NCI-H2196 (cell line): Measurements from ENCODE around the gene STX16.
"Not testable (repeated sequence)": the region's sequence is repeated elsewhere in the genome, so short reads cannot be mapped to it uniquely, and the experiment has no call there.

ENCODE experiments used
- DNase-seq: peaks from one replicate; lab custom pipeline; 2025; ENCODE audit not compliant: unreplicated experiment; lab: John Stamatoyannopoulos, UW

STX16 gene

DNA sequence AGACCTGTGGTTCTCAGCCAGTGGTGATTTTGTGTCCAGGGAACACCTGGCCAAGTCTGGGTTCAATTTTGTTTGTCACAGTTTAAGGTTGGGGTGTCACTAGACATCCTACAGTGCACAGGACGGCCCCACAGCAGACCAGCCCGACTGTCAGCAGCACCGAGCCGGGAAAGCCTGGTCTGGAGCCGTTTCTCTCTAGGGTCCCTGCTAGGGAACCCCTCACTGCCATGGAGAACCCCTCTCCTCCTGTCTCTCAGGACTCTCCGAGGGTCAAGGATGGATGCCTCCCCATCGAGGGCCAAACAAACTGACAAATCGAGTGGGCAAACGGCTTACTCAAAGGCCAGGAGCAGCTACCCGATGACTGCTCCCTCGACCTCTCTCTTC is 15.8 kb upstream of the STX16 start:
- DNase-seq = no peak

DNA sequence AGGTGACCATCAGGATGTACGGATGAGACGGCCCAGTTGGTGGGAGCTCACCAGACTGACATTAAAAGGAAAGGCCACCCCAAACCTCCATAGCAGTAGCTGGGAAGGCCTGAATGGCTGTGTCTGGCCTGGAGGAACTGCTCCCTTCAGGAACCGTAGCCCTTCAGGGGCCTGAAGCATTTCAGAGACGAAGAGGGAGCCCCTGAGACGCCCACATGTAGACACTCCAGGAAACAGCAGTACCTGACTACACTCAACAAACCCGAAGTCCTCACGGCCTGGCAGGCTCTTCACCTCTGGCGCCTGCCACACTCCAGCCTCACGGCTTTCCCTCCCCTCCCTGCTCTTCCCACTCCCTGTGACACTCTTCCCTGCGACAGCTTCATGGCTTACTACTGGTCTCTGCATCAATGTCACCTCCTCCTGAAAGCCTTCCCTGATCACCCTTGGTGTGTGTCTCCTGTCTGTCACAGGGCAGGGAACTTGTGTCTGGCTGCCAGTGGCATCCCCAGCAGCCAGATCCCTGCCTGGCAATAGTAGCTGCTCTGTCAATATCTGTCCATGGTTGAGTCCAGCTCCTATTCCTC is 14.6 kb upstream of the STX16 start:
- DNase-seq = no peak

DNA sequence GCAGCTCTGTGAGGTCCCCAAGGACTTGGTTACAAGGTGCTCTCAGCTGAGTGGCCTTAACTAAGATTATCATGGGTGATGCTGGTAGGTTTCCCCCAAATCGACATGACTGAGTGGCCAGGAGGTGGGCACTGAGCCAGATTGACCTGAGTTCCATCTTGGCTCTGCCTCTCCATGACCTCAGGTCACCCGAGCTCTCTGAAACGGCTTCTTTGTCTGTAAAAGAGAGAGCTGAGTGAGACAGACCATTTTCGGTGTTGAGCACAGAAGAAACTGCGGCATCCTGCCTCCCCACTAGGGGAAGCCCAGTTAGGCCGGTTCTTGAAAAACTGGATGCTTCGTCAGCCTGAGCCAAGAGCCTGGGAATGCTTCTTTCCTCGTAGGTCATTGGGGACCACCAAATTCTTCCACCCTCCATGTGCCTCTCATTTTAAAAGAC is 14.1 kb upstream of the STX16 start:
- DNase-seq = no peak

- DNase-seq = no peak
Measured at GRCh38 chr20:58637466-58638213, 13.4 kb upstream of the STX16 start.

DNA sequence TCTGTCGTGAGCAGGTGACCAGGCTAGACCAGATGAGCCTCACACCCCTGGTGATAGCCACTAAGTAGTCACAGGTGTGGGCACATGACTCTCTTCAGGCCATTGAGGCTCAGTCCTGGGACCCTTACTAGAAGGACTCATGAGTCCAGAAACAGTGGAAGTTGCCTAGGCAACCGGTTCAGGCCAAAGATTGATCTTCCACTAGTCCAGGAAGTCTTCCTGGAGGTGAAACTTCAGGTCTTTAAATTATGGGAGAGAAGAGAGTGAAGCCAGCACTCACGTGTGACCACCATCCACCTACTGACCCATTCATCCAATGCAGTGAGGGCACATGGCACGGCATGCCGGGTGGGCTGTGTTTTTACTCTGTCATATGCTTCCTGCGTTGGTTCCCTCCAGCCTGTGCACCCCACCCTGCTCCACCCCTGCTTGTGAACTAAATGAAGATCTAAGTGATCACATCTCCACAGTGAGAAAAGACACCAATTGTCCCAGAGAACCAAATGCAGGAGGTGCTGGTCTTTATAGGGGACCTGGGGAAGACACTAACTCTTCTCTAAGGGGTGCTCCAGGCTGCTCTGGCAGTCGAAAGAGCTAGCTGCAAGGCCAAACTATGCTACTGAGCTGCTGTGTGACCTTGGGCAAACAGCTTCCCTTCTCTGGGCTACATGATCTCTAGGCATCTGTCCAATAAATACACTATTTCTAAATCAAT is 12.5 kb upstream of the STX16 start:
- DNase-seq = no peak

DNA sequence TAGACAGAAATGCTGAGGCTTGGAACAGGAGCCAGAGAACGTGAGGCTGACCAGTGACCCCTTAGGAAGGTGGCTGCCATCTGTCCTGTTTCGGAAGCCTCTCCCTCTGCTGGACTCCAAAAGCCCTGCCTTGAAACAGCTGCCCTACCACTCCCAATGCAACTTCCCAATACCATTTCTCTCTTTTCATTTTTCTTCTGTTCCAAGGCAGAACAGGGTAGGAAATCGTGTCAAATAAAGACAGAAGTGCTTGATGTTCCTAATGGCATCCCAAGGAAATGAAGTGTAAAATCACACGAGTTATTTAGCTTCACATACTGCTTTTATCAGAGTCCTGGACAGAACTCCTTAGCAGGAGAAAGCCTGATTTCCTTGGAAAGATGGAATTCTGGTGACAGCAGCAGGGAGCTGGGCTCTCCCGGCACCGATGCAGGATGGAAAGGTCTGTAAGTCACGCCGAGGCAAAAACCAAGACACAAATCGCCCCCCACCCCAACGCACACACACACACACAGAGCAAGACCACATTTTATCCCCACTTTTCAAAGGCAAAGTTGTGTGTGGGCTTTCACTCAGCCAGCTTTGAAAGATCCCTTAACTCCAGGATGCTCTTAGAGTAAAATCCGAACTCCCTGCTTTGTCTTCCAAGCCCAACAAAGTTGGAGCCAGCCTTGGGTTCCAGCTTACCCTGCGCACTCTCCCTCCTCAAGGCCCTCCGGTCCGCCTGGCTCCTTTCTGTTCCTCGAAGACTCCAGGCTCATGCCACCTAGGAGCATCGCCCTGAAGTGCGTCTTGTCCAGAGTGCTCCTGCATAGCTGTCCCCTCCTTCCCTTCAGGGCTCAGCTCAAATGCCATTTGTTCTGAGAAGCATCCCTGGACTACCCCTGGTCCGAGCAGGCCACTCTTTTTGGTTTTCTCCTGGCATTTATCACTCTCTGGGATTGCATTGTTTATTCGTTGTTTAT is 11.6 kb upstream of the STX16 start:
- no peak for DNase-seq

- no peak for DNase-seq
Measured at GRCh38 chr20:58640446-58640845, 10.6 kb upstream of the STX16 start.

DNA sequence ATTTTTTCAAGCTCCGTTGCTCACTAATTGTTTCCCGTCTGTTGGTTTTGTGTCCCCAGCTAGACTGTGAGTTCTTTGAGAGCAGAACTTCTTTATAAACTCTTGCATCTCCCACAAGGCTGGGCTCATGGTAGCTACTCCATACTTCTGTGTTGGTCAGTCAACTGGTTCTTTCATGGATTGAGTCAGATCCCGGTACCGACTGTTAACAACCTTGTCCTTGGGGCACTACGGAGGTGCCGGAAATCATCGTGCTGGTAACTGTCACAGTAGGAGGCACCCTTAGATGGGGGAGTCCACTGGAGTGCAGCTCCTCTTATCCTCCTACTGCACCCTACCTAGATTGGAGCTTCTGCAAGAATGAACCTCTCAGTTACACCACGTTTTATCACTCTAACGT is 8.6 kb upstream of the STX16 start:
- no peak for DNase-seq

- DNase-seq = not testable (repeated sequence)
Measured at GRCh38 chr20:58642896-58643295, 8.2 kb upstream of the STX16 start.

DNA sequence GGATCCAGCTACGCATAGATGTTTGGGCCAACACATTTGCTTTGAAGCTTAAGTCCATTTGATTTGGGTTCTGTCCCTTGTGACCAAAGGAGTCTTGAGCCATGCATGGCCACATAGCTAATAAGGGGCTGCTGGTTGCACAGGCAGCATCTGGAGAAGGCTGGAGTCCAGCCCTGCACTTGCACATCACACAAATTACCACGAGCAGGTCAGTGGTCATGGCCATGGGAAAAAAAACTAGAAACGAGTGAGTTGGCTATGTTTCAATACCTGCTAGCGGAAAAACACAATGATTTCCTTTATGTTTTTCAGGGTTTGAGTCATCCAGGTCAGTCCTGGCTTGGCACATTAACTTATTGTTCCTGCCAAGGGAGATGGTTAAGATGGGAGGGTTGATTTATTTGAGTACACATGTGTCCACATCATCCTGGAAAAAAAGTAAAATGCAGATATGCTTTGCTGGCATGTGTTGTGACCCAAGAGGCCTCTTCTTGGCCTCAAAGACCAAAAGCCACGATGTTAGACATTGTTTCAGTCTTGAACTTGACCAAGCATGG is 5.6 kb upstream of the STX16 start:
- DNase-seq = peak; percentile 50

DNA sequence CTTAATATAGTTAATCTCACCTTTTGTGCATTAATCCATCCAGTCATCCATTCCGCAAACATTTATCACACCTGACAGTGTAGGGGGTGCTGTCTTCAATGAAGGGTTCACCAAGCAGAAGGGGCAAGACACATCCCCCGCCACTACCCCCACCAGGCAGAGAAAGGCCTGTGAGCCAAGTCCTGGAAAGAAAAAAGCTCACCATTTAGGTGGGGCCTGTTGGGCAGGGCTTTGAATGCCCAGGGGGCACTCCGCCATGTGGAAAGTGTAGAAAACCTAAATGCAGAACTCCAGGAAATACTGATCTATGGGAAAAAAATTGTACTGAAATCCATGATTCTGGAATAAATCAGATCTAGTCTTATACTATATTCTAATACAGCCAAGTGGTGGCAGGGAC is 4.8 kb upstream of the STX16 start:
- DNase-seq = no peak

DNA sequence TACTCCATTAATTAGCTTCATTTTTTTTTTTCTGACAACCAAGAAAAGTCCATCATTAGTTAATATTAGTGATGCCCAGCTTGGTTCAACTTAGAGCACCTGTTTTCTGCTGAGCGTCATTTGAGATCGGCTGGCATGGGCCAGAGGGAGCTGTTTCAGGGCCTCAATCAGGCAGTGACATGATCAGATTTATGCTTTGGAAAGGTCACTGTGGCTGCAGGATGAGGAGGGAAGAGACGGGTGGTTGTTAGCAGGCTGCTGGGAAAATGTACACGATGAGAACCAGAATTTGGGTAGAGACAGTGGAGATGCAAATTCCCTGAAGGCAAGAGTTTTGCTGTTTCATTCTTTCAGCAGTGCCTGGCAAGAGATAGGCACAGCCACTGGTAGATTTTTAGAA is 4.4 kb upstream of the STX16 start:
- no peak for DNase-seq

GRCh38 chr20:58647162-58647795 is 3.8 kb upstream of the STX16 start:
- no peak for DNase-seq

- DNase-seq = no peak
Measured at GRCh38 chr20:58647796-58648501, 3.1 kb upstream of the STX16 start.

- DNase-seq = not testable (repeated sequence)
Measured at GRCh38 chr20:58648502-58648825, 2.6 kb upstream of the STX16 start.

DNA sequence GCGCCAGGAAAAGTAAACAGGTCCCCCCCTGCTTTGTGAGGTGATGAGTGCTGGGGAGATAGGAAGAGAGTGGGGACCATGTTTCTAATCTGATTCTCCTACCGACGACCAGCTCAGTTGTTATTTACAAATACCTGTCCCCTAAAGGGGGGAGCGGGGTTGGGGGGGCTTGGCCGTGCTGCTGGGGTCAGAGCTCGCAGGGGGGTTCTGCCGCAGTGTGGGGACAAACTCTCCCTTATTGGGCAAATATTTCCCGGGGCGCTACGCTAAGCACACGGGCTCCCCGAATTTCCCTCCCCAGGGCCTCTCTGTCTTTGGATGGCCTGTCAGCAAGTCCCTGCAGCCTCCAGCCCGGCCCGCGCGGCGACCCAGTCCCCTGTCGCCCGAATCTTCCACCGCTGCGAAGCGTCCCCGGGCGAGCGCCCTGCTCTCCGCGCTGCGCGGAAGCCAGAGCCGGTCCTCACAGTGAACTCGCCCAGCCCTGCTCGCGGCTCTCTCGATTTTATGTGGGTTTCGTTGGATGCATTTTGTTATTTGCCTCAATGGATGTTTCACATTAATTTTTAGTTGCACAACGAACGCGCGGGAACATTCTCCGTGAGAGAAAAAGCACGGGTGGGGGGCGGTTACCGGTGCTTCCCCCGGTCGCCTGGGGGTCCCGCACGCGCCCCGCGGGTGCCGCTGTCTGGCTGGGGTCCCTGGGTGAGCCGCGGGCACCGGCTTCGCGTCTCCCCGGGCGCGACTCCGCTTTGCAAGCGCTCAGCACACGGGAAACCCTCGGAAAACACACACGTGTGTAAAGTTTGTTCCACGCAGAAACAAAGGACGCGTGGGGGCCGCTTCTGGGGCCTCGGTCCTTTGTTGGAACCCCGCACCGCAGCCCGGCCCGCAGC is 1.5 kb upstream of the STX16 start:
- no peak for DNase-seq

DNA sequence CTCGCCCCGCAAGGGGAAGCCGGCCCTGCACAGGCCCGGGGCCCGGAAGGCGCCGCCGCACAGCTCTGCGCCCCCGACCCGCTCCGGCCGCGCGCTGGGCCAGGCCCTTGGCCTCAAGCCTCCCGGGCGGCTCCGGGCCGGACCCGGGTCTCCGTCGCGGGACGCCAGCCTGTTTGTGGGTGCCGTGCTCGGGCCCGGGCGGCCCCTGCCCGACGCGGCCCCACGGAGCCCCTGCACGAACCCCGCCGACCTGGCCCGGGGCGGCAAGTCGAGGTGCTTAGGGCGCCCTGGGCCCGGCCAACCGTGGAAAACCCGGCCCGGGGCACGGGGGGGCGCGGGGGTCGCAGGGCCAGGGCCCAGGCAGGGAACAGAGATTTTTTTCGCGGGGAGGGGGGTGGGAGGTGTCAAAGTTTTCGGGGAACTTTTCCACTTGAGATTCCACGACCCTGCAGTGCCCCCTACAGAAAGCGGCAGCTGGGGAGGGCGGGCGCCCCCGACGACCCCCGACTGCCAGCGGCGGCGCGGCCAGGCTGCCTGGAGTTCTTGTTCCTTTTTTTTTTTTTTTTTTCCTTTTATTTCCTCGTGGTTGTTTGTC is 805 bp upstream of the STX16 start:
- no peak for DNase-seq

DNA sequence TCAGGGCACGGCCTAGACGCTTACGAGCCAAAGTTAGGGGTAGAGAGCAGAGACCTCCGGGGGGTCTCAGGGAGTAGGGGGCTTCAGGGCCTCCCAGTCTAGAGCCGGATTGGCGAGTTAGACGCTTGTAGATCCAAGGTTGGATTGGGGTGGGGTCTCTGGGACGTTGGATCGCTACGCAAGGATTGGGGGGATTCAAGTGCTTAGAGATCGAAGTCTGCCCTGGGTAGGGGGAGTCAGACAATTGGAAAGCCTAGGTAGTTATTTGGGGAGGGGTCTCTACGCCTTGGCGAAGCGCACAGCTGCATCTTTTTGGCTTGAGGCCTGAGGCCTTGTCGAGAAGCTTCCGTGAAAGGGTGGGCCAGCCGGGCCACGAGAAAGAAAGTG is 469 bp downstream of the STX16 start:
- no peak for DNase-seq
